Activated T-cell treated with anti-CD3 and anti-CD28 coated beads for 4 hours (primary cell): ENCODE measurements around the gene ZNF699.
"Not testable (repeated sequence)": the region's sequence is repeated elsewhere in the genome, so short reads cannot be mapped to it uniquely, and the experiment has no call there.

ENCODE experiments used
- DNase-seq: peaks from one replicate; pipeline ENCODE4 v3.0.0-alpha.2; 2020

ZNF699 gene

GRCh38 chr19:9283485-9283884, 26.2 kb downstream of the ZNF699 start:
- DNase-seq: not testable (repeated sequence)

- no peak for DNase-seq
Measured at GRCh38 chr19:9251236-9251635, 58.4 kb downstream of the ZNF699 start.

- no peak for DNase-seq
Measured at GRCh38 chr19:9250630-9251029, 59.0 kb downstream of the ZNF699 start, which contains the start of gene OR7E24. TSS of gene OR7E24 (plus strand) at chr19:9250930. CDS start at chr19:9251044, 114 bp downstream.
